Psoas muscle (tissue), 8 donors: Measurements from ENCODE around the gene MDM2. TPM values are rescaled to one million over a fixed set of nuclear protein-coding genes. Genes with fewer than 3 reads are reported as not detected.
"Not testable (repeated sequence)": the region's sequence is repeated elsewhere in the genome, so short reads cannot be mapped to it uniquely, and the experiment has no call there.

ENCODE experiments used
- ATAC-seq, 4 donors: fragments of 200-7000 bp; cut with Tn5 transposase; one replicate each; pipeline ENCODE4 v1.9.1; 2020; ENCODE audit warnings: moderate library complexity in 3 of 4, mild to moderate bottlenecking in 2 of 4
- DNase-seq, 2 donors: peaks; one replicate each; pipeline ENCODE4 v3.0.0-alpha.2; 2020
- H3K27ac ChIP-seq: fragments of 200-600 bp; one replicate; pipeline ENCODE4 v1.8.0; 2022
- H3K27me3 ChIP-seq, 3 donors: fragments of 200-600 bp in 1 of 3; one replicate each; pipeline versions ENCODE4 v1.6.1 to v1.8.0; 2013 to 2022; ENCODE audit warnings: low read length in 2 of 3, mild to moderate bottlenecking in 2 of 3, moderate library complexity in 1 of 3; ENCODE audit not compliant: insufficient read depth in 3 of 3
- H3K36me3 ChIP-seq, 2 donors: fragments of 200-600 bp in 1 of 2; one replicate each; pipeline versions ENCODE4 v1.6.1 to v1.8.0; 2013 to 2022; ENCODE audit warnings: low read depth in 1 of 2, mild to moderate bottlenecking in 1 of 2, moderate library complexity in 1 of 2; ENCODE audit not compliant: insufficient read depth in 1 of 2
- H3K4me1 ChIP-seq: fragments of 200-600 bp; one replicate; pipeline ENCODE4 v1.8.0; 2022
- H3K4me3 ChIP-seq: fragments of 200-600 bp; one replicate; pipeline ENCODE4 v1.8.0; 2022; ENCODE audit warnings: mild to moderate bottlenecking
- H3K9me3 ChIP-seq: fragments of 200-600 bp; one replicate; pipeline ENCODE4 v1.8.0; 2022
- WGBS, 3 donors: extraction: QIAGEN DNeasy Blood & Tissue Kit; methylation state at CpG; one replicate each; pipeline versions ENCODE4 v1.1.6 to v1.1.7; 2013; 5-methylcytosine and 5-hydroxymethylcytosine counted together
- intact Hi-C, 2 donors: fragments of 100-400 bp; cut with DNase I; formaldehyde crosslinking; loops; one replicate each; pipeline versions ENCODE4 v1.11.0 to v1.14.2; 2022
- polyA plus RNA-seq, 3 donors: library from polyadenylated mRNA; stranded (reverse); fragments of 200-250 nt; gene quantifications; one replicate each; pipeline ENCODE4 v1.2.3, GENCODE V29; 2013
- total RNA-seq, 4 donors: library from RNA; stranded (reverse); fragmentation: NEBNext Ultra II Directional in 2 of 4; extraction: Animal tissue kit (Norgen Biotek cat#: 25700) in 2 of 4; gene quantifications; one replicate each; pipeline versions ENCODE4 v1.2.1 to v1.2.4, GENCODE V29; 2021 to 2023
- TF ChIP-seq, protein P1 (sequence below): fragments of 200-600 bp; IDR thresholded peaks from one replicate; pipeline ENCODE4 v1.8.0; 2022; ENCODE audit warnings: antibody characterized with exemption
- donor health status: healthy with polysubstance abuse.
- donor health status: DM: no; HTN: no; CAD: no; lungs with moderate emphysema.
- donor health status: Bipolar disorder and iron deficiency.
- donor health status: healthy.
- donor health status: DM: yes; HTN: yes; CAD: no.
- donor health status: DM: no; HTN: no; CAD: no.
- donor health status: DM: no; HTN: no; CAD: no.
- donor health status: DM: yes; HTN: yes; CAD: no.

MDM2 gene
- total and polyA plus RNA-seq, 7 donors = 25.0 to 455 (median 51.8) TPM

GRCh38 chr12:68796399-68796798 lies 11.6 kb upstream of the MDM2 start:
- intact Hi-C loops = no loop called here
- DNase-seq (no peak), ATAC-seq (no peak)
- Histone ChIP-seq H3K4me3 (no peak overlapping the region), H3K36me3 (no peaks in the 10 kb centered on the region), H3K27ac (no peak overlapping the region), H3K9me3 (no peaks in the 10 kb centered on the region), H3K4me1 (no peaks in the 10 kb centered on the region), H3K27me3 (no peaks in the 10 kb centered on the region)
- 80 to 88% (median 85%) methylated on average over 15 of the region's 15 CpGs for WGBS, 3 donors
- TF ChIP-seq, protein P1, sequence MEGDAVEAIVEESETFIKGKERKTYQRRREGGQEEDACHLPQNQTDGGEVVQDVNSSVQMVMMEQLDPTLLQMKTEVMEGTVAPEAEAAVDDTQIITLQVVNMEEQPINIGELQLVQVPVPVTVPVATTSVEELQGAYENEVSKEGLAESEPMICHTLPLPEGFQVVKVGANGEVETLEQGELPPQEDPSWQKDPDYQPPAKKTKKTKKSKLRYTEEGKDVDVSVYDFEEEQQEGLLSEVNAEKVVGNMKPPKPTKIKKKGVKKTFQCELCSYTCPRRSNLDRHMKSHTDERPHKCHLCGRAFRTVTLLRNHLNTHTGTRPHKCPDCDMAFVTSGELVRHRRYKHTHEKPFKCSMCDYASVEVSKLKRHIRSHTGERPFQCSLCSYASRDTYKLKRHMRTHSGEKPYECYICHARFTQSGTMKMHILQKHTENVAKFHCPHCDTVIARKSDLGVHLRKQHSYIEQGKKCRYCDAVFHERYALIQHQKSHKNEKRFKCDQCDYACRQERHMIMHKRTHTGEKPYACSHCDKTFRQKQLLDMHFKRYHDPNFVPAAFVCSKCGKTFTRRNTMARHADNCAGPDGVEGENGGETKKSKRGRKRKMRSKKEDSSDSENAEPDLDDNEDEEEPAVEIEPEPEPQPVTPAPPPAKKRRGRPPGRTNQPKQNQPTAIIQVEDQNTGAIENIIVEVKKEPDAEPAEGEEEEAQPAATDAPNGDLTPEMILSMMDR = no peak

DNA sequence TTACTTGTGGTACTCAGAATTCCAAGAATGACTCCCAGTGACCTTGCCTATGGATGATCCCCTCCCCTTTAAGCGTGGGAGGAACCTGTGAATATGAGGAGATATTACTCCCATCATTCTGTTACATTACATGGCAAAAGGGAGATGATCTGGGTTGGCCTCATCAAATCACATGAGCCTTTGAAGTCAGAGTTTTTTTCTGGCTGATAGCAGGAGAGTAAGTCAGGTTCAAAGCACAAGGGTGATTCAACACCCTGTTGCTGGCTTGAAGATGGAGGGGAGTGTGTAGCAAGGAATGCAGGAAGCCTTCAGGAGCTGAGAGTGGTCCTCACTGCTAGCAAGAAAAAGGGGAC lies 9.1 kb upstream of the MDM2 start:
- intact Hi-C loops = no loop called here
- Histone ChIP-seq H3K4me1 (no peaks in the 10 kb centered on the region), H3K4me3 (no peak overlapping the region), H3K27me3 (no peaks in the 10 kb centered on the region), H3K9me3 (no peaks in the 10 kb centered on the region), H3K27ac (no peak overlapping the region), H3K36me3 (no peaks in the 10 kb centered on the region)
- WGBS, 3 donors = 88 to 95% (median 90%) methylated on average over 1 of the region's 1 CpG
- ATAC-seq (no peak), DNase-seq (no peak)
- TF ChIP-seq, protein P1 = no peak

- Histone ChIP-seq H3K27me3 (no peaks in the 10 kb centered on the region), H3K4me3 (no peak overlapping the region), H3K9me3 (no peaks in the 10 kb centered on the region), H3K4me1 (no peaks in the 10 kb centered on the region), H3K36me3 (no peaks in the 10 kb centered on the region), H3K27ac (no peak overlapping the region)
- intact Hi-C loops = no loop called here
- no peak for DNase-seq
- WGBS, 3 donors = 91 to 93% (median 92%) methylated on average over 5 of the region's 5 CpGs
- no peak for ATAC-seq
- TF ChIP-seq, protein P1 = no peak
Observed at GRCh38 chr12:68800294-68800693, 7.7 kb upstream of the MDM2 start.

GRCh38 chr12:68801124-68801523 lies 6.9 kb upstream of the MDM2 start:
- H3K27me3 ChIP-seq, H3K4me1 ChIP-seq, H3K9me3 ChIP-seq, H3K36me3 ChIP-seq, intact Hi-C loops, H3K27ac ChIP-seq, ATAC-seq, DNase-seq, H3K4me3 ChIP-seq: not testable (repeated sequence)
- WGBS, 3 donors = 93 to 96% (median 94%) methylated on average over 7 of the region's 7 CpGs

DNA sequence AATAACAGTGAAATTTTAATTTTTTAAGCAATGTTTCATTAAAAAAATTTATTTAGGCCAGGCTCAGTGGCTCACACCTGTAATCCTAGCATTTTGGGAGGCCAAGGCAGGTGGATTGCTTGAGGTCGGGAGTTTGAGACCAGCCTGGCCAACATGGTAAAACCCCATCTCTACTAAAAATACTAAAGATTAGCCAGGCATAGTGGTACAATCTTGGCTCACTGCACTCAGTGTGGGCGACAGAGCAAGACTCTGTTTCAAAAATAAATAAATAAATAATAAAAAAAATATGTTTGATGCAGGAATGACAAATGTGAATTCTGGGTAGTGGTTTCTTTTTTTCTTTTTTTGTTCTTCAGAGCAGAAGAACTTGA lies 5.6 kb upstream of the MDM2 start:
- 78 to 90% (median 81%) methylated on average over 2 of the region's 2 CpGs for WGBS, 3 donors
- intact Hi-C loops, H3K27ac ChIP-seq: not testable (repeated sequence)

DNA sequence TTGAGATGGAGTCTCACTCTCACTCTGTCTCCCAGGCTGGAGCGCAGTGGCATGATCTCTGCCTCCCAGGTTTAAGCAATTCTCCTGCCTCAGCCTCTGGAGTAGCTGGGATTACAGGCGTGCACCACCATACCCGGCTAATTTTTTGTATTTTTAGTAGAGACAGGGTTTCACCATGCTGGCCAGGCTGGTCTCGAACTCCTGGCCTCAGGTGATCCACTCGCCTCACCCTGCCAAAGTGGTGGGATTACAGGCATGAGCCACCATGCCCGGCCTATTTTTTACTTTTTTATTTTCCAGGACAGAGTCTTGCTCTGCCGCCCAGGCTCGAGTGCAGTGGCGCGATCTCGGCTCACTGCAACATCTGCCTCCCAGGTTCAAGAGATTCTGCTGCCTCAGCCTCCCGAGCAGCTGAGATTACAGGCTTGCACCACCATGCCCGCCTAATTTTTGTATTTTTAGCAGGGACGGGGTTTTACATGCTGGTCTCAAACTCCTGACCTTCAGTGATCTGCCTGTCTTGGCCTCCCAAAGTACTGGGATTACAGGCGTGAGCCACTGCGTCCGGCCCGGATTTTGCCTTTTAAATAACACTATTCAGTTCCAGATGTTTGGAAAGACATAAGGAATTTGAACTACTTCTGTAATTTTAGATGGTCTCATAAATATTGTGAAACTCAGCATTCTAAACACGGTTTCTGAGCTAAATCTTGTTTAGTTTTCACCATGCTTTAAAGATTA lies 4.9 kb upstream of the MDM2 start:
- H3K9me3 ChIP-seq, intact Hi-C loops, ATAC-seq, H3K27me3 ChIP-seq, H3K4me3 ChIP-seq, DNase-seq, H3K4me1 ChIP-seq, H3K27ac ChIP-seq, H3K36me3 ChIP-seq: not testable (repeated sequence)
- WGBS, 3 donors = 75 to 78% (median 78%) methylated on average over 19 of the region's 19 CpGs

More for the DNA sequence above, 5.6 kb upstream of the MDM2 start:
- not testable (repeated sequence) for H3K4me1 ChIP-seq, H3K4me3 ChIP-seq, H3K9me3 ChIP-seq, DNase-seq, ATAC-seq, H3K27me3 ChIP-seq, H3K36me3 ChIP-seq
